Daoy (cell line): ENCODE measurements around the gene GAL3ST2. TPM values are rescaled to one million over a fixed set of nuclear protein-coding genes. Genes with fewer than 3 reads are reported as not detected.
"Not testable (repeated sequence)": the region's sequence is repeated elsewhere in the genome, so short reads cannot be mapped to it uniquely, and the experiment has no call there.

Source experiments
- DNase-seq: peaks from one replicate; pipeline ENCODE4 v3.0.0-alpha.2; 2015; ENCODE audit warnings: low read depth
- total RNA-seq: library from RNA; depleted of rRNA; stranded (reverse); fragments of >200 nt; shearing (Covaris generic); gene quantifications from 2 replicates; pipeline ENCODE4 v1.2.3, GENCODE V29; 2014

The GAL3ST2 gene
- total RNA-seq, 1 experiment from 2014 or later, result not detected

DNA sequence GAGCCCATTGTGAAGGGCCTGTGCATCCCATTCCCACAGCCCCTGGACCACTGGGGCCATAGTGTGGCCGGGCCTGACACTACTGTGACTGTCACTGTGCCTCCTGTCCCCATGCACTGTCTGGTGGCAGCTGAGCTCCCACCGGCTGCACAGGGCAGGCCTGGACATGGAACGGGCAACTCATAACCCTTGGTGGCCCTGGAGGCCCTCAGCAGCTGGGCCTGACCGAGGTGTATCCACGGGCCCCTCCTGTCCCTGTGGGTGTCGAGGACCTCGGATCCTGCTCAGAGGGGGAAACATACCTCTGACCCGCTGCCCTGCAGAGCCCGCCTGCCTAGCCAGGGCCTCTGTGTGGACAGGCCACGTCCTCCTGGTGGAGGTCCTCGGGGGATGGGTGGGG lies 7.8 kb upstream of the GAL3ST2 start:
- DNase-seq, result no peak

- no peak for DNase-seq
These were observed 6.8 kb upstream of the GAL3ST2 start for GRCh38 chr2:241769819-241770184.

GRCh38 chr2:241770185-241770935 lies 6.3 kb upstream of the GAL3ST2 start:
- DNase-seq, result no peak

GRCh38 chr2:241770936-241771285 lies 5.7 kb upstream of the GAL3ST2 start:
- no peak for DNase-seq

DNA sequence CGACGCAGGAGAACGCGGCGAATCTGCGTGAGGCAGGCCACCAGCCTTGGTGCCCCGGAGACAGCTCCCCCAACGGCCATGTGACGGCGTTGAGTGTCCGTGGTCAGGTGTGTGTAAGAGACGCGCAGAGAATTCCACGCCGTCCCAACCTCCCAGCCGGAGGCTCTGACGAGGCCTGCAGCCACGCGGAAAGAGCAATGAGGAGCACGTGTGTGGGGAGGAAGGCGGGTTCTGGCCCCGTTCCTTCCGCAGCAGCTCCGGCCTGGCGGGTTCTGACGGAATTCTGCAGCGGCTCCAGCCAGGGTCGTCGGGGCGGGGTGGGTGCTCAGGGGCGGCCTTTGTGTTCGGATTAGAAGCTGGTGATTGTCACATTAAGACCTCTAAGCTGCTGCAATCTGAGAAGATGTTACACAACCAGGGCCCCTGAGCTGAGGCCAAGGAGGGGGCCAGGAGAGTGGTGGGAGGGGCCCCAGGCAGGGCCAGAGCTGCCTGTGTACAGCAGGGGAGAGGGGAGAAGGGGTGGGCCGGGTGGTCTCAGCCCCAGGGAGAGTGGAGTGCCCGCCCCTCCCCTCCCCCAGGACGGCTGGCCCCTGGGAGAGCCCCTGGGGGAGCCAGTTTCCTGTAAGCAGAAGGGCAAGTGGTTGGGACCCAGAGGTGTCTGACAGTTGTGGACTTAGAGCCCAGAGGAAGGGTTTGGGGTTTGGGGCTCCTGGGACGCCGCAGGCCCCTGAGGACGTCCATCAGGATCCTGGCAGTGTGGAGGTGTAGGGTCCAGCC lies 5.1 kb upstream of the GAL3ST2 start:
- DNase-seq, result no peak

GRCh38 chr2:241772063-241772499 lies 4.5 kb upstream of the GAL3ST2 start:
- no peak for DNase-seq

GRCh38 chr2:241773511-241774418 lies 2.9 kb upstream of the GAL3ST2 start:
- DNase-seq, result no peak

DNA sequence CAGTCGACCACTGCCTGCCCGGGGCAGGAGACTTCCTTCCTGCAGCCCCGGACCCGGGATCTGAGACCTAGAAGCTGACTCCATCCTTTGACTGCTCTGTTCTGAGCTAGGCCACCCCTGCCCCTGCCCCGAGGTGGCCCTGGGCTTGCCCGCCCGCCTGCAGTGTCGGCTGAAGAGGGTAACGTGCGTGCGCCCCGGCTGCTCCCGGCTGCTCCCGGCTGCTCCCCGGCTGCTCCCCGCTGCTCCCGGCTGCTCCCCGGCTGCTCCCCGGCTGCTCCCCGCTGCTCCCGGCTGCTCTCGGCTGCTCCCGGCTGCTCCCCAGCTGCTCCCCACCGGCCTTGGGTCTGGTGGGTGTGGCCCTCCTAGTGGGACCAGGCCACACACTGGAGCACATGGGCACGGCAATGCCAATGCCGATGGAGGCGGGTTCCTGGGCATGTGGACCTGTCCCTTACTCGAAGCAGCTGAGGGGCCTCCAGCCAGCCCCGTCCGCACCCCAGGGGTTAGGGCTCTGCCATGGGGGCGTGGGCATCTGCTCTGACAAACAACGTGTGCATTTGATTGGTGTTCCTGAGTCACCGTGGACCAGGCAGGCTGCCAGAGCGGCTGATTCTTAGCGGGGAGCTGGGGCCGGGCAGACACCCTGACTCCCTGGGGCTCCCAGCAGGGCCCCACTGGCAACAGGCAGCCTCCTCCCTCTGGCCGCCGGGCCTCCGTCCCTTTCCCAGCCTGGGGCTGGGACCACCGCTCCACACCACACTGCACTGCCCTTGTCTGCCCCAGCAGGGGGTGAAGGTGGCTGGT lies 2.0 kb upstream of the GAL3ST2 start:
- DNase-seq, result peak; percentile 85

DNA sequence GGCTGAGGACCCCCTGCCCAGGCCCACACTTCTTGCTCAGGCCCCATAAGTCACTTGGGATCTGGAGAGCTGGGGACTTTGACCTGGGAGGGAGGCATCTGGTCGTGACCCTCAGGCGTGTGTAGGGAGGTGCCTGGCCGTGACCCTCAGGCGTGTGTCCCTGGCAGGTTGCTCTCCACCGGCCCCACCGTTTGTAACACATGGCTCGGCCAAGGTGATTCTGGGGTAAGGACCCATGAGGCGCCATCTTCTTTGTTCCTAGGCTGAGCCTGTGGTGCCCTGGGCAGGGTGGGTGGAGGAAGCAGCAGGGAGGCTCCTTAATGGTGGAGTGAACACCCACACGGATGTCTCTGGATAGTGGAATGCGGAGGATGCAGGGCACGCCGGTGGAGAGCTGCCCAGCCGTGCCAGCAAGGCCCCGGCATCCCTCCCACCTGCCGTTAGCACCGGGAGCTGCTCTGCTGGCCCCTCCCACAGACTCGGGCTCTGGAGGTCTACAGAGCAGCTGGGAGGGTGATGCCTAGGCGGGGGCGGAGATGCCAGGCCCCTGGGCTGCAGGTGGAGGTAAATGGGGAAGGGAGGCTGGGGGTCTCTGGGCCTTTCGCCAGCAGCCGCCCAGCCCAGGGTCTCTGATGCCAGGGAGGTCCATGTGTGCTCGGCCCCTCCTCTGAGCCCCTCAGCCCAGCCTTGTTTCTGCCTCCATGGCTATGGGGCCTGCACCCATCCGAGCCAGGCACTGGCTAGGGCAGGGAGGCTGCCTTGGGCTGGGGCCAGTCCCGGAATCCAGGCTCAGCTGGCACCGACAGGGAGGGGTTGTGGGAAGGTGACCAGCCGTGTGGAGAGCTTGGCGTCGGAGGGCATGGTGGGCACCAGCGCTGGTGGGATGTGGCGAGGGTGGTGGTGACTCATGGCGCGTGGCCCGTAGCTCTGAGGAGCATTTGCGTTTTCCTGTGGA lies 1.1 kb upstream of the GAL3ST2 start:
- DNase-seq, result no peak

DNA sequence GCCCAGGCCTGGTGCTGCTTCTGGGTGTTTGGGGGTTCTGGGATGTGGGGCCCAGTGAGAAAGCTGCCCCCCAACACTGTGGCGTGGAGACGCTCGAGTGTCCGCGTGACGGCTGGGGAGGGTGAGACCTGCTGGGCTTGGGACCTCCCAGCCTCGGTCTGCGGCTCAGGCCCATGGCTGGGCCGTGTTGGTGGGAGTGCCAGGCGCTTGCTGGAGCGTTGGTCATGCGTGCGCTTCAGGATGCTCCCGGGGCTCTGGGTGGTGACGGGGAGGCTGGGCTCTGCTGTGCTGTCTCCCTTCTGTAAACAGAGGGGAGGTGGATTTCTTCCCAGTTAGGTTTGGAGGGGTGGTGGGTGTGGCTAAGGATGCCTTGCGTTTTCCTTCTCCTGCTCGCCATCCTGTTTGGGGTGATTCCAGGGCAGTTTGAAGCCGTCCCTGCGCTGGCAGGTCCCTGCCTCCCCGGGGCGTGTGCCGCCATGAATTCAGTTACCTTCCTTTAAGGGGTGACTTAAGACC lies 606 bp downstream of the GAL3ST2 start:
- no peak for DNase-seq

GRCh38 chr2:241777686-241778627 lies 1.3 kb downstream of the GAL3ST2 start:
- no peak for DNase-seq

- DNase-seq, result no peak
These were observed 4.4 kb downstream of the GAL3ST2 start for GRCh38 chr2:241780939-241781569.

GRCh38 chr2:241782053-241782452 lies 5.4 kb downstream of the GAL3ST2 start:
- DNase-seq, result not testable (repeated sequence)

GRCh38 chr2:241788135-241788534 lies 11.5 kb downstream of the GAL3ST2 start:
- DNase-seq, result no peak

- DNase-seq, result peak; percentile 5
These were observed 11.9 kb downstream of the GAL3ST2 start for GRCh38 chr2:241788572-241788971.

DNA sequence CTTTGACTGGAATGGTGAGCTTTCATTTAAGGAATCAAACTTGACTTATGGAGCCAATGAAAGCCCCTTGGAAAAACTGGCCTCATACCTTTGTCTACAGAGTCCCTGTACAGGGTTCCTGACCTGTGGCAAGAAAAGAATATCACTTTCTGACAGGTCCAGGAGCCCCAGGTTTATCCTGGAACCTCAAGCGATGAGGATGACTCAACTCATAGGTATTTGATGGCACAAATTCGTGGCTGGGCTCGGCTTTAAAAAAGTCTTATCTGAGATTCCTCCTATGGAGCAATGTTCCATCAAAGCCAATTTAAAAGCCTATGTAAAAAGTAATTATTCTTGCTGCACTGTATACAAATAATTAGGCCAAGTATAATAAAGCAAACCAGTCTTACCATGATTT lies 14.8 kb downstream of the GAL3ST2 start:
- DNase-seq, result not testable (repeated sequence)

- DNase-seq, result no peak
These were observed 16.8 kb downstream of the GAL3ST2 start for GRCh38 chr2:241793385-241793784.

DNA sequence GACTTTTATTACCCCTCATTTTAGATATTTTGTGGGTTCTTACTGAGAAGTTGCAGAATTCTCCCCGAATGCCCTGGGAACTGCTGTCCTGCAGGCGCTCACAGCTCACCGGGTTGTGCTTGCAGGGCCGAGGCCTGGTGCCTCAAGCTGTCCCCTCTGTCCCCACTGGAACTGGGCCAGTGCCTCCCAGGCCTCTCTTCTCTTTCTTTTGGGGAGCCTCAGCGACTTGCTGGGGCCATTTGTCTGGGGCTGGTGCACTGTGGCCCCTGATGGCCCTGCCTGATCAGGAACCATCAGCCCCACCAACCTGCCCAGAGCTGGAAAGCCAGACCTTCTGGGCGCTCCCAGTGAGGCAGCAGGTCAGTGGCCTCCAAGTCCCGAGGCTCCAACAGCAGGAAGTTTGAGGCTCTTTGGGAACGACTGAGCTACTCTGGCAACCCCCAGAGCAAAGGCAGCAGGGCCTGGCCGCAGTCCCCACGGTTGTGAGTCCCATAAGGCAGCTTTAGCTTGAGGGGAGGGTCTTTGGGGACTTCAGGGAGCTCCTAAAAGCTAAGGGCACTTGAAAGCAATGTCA lies 17.7 kb downstream of the GAL3ST2 start:
- DNase-seq, result no peak
